Upper lobe of left lung (tissue), 4 donors: ENCODE data around the gene GFER.

Experiments
- EP300 ChIP-seq, 4 donors: sonication (generic); formaldehyde crosslinking; IDR thresholded peaks; one replicate each; pipeline ENCODE4 v1.5.1; 2017; ENCODE audit warnings: antibody characterized with exemption in 4 of 4, control low read depth in 2 of 4
- TF ChIP-seq, protein P1 (sequence below), 6 experiments: fragments of 450-650 bp in 4 of 6; fragments of 200-600 bp in 2 of 6; sonication (generic) in 2 of 6; IDR thresholded peaks; one replicate each; pipeline ENCODE4 v1.5.1; 2016 to 2019; ENCODE audit warnings: antibody characterized with exemption in 6 of 6

DNA sequence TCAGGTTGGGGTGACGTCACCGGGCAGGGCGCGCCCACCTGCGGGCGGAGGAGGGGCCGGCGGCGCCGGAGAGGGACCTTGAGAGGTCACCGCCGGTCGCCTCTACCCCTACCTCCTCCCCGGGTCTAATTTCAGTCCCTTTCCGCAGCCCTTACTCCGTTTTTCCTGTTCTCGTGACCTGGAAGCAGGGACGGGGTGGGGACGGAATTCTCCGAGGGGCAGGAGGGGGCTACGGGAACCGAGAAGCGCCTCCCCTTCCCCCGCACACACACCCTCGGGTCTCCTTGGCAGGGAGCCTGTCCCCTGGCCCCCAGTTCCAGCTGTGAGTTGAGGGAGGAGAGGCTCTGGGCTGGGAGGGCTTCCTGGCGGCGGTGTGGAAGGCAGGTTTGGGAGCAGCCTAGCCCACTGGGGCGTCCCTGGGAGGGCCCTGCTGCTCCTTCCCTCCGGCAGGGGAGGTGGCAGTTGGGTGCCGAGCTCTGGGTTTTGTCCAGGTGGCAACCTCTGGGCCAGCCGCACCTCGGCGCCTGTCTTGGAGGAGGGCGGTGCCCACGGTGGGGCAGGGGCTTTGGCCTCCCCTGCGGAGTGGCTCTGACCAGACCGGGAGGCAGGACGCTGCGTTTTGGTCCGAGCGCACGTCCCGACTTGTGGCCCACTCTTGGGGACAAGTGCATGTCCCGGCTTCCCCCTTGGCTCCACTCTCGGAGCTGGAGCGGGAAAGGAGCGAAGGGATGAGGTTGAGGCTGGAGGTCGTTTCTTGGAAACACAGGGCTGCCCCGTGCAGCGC is 6.5 kb downstream of the GFER start:
- TF ChIP-seq, protein P1, sequence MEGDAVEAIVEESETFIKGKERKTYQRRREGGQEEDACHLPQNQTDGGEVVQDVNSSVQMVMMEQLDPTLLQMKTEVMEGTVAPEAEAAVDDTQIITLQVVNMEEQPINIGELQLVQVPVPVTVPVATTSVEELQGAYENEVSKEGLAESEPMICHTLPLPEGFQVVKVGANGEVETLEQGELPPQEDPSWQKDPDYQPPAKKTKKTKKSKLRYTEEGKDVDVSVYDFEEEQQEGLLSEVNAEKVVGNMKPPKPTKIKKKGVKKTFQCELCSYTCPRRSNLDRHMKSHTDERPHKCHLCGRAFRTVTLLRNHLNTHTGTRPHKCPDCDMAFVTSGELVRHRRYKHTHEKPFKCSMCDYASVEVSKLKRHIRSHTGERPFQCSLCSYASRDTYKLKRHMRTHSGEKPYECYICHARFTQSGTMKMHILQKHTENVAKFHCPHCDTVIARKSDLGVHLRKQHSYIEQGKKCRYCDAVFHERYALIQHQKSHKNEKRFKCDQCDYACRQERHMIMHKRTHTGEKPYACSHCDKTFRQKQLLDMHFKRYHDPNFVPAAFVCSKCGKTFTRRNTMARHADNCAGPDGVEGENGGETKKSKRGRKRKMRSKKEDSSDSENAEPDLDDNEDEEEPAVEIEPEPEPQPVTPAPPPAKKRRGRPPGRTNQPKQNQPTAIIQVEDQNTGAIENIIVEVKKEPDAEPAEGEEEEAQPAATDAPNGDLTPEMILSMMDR (IDR thresholded peaks at IDR 0.05): no peak
- TF ChIP-seq EP300 (IDR thresholded peaks at IDR 0.05): no peak
